Right atrium auricular region (tissue), 2 donors: Measurements from ENCODE around the gene MRPL50. TPM values are rescaled to one million over a fixed set of nuclear protein-coding genes. Genes with fewer than 3 reads are reported as not detected.

ENCODE experiments used
- DNase-seq: peaks from one replicate; pipeline ENCODE4 v3.0.0-alpha.2; 2019; ENCODE audit warnings: low spot score
- H3K27ac ChIP-seq, 2 donors: fragments of 200-600 bp; sonication (generic); 1 replicate in 1 of 2; 2 replicates in 1 of 2; pipeline ENCODE4 v1.5.1; 2016 to 2019
- H3K27me3 ChIP-seq, 2 donors: fragments of 200-600 bp; sonication (generic); one replicate each; pipeline versions ENCODE4 v1.5.1 to v1.6.0; 2017 to 2019
- H3K36me3 ChIP-seq: fragments of 200-600 bp; sonication (generic); one replicate; pipeline ENCODE4 v1.5.1; 2016
- H3K4me1 ChIP-seq, 2 donors: fragments of 200-600 bp; sonication (generic); one replicate each; pipeline versions ENCODE4 v1.5.1 to v1.6.0; 2017 to 2019
- H3K4me3 ChIP-seq, 2 donors: fragments of 200-600 bp; sonication (generic); 1 replicate in 1 of 2; 2 replicates in 1 of 2; pipeline ENCODE4 v1.5.1; 2017 to 2019; ENCODE audit warnings: mild to moderate bottlenecking in 1 of 2, moderate library complexity in 1 of 2
- H3K9me3 ChIP-seq, 2 donors: fragments of 200-600 bp; sonication (generic); one replicate each; pipeline ENCODE4 v1.5.1; 2019
- total RNA-seq, 2 donors: library from RNA; depleted of rRNA; stranded (reverse); fragments of >200 nt; gene quantifications; one replicate each; pipeline ENCODE4 v1.1.0, GENCODE V29; 2016
- TF ChIP-seq, protein P1 (sequence below), 2 donors: fragments of 200-600 bp; sonication (generic); IDR thresholded peaks; one replicate each; pipeline ENCODE4 v1.5.1; 2019; ENCODE audit warnings: antibody characterized with exemption in 2 of 2

The MRPL50 gene
- total RNA-seq, 2 donors from 2014 or later: 12.5 to 14.8 TPM

DNA sequence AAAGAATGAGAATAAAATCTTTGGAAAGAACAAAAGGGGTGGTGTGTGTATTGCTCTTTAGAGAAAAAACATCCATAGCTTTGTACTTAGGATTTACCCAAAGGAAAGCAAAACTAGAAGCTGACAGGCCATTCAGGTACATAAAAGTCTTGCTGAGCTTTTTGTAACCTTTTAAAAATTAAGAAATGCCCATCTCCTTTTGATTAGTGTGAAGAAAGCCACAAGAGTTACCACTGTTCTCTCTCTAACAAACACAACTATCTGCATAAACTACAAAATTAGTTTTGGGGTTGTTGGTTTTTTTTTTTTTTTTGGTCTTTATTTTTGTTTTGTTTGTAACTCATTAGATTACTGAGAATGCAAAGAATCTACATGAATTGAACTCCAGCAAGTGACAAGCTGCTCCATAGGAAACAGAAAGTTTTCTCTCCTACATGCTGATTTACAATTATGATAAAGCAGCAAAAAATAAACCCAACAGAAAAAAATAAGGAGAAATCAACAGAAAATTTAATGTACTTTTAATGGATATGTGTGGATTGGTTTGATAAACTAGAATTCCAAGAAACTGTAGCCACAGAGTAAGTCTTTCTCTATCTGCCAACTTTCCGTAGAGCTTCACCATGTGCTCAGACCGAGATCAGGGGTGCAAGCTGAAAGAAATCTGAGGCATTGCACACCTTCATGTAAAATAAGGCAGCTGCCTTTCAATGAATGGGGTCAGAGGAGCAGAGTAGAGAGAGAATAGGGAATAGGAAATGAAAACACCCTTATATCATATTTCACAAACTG is 25.9 kb downstream of the MRPL50 start:
- TF ChIP-seq, protein P1, sequence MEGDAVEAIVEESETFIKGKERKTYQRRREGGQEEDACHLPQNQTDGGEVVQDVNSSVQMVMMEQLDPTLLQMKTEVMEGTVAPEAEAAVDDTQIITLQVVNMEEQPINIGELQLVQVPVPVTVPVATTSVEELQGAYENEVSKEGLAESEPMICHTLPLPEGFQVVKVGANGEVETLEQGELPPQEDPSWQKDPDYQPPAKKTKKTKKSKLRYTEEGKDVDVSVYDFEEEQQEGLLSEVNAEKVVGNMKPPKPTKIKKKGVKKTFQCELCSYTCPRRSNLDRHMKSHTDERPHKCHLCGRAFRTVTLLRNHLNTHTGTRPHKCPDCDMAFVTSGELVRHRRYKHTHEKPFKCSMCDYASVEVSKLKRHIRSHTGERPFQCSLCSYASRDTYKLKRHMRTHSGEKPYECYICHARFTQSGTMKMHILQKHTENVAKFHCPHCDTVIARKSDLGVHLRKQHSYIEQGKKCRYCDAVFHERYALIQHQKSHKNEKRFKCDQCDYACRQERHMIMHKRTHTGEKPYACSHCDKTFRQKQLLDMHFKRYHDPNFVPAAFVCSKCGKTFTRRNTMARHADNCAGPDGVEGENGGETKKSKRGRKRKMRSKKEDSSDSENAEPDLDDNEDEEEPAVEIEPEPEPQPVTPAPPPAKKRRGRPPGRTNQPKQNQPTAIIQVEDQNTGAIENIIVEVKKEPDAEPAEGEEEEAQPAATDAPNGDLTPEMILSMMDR (IDR thresholded peaks at IDR 0.05): no peak
- Histone ChIP-seq H3K4me3 (no peak overlapping the region), H3K36me3 (no peaks in the 10 kb centered on the region), H3K4me1 (no peaks in the 10 kb centered on the region), H3K27me3 (no peaks in the 10 kb centered on the region), H3K27ac (no peak overlapping the region), H3K9me3 (no peaks in the 10 kb centered on the region)
- no peak for DNase-seq

GRCh38 chr9:101371813-101372212 is 26.6 kb downstream of the MRPL50 start:
- Histone ChIP-seq H3K4me1 (no peaks in the 10 kb centered on the region), H3K4me3 (no peak overlapping the region), H3K27me3 (no peaks in the 10 kb centered on the region), H3K36me3 (no peaks in the 10 kb centered on the region), H3K27ac (no peak overlapping the region), H3K9me3 (no peaks in the 10 kb centered on the region)
- TF ChIP-seq, protein P1 (IDR thresholded peaks at IDR 0.05): no peak
- no peak for DNase-seq

- TF ChIP-seq, protein P1 (IDR thresholded peaks at IDR 0.05): no peak
- no peaks in the 10 kb centered on the region for H3K27me3 ChIP-seq
Observed at GRCh38 chr9:101369884-101370531, 28.4 kb downstream of the MRPL50 start.

GRCh38 chr9:101369286-101369685 is 29.1 kb downstream of the MRPL50 start:
- Histone ChIP-seq H3K27ac (no peak overlapping the region), H3K4me3 (no peak overlapping the region), H3K4me1 (no peaks in the 10 kb centered on the region), H3K36me3 (no peaks in the 10 kb centered on the region), H3K9me3 (no peaks in the 10 kb centered on the region), H3K27me3 (no peaks in the 10 kb centered on the region)
- no peak for DNase-seq
- TF ChIP-seq, protein P1 (IDR thresholded peaks at IDR 0.05): no peak

More at GRCh38 chr9:101369884-101370531, 28.4 kb downstream of the MRPL50 start:
- Histone ChIP-seq H3K36me3 (no peaks in the 10 kb centered on the region), H3K4me1 (no peaks in the 10 kb centered on the region), H3K9me3 (no peaks in the 10 kb centered on the region), H3K27ac (no peak overlapping the region), H3K4me3 (no peak overlapping the region)
- no peak for DNase-seq

DNA sequence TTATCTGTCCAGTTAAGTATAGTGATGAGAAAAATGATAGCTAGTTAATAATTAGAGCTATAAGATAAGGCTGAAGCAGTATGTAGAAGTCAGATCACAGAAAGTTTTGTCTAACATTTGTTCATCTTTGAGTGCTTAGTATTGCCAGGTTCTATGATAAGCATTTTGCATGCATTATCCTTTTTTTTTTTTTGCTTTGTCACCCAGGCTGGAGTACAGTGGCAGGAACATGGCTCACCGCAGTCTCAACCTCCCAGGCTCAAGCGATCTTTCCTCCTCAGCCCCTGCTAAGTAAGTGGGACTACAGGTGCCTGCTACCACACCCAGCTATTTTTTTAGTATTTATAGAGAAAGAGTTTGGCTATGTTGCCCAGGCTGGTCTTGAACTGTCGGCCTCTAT is 31.1 kb downstream of the MRPL50 start:
- Histone ChIP-seq H3K27ac (no peak overlapping the region), H3K4me3 (no peak overlapping the region), H3K4me1 (no peaks in the 10 kb centered on the region), H3K27me3 (no peaks in the 10 kb centered on the region), H3K9me3 (no peaks in the 10 kb centered on the region), H3K36me3 (no peaks in the 10 kb centered on the region)
- TF ChIP-seq, protein P1 (IDR thresholded peaks at IDR 0.05): no peak
- DNase-seq: no peak
